ENCODE data around the gene LYST.
A peak's percentile ranks its signal among the peaks of the same experiment; 100 is the strongest.
"Not testable (repeated sequence)": the region's sequence is repeated elsewhere in the genome, so short reads cannot be mapped to it uniquely, and the experiment has no call there.

LYST gene

GRCh38 chr1:235758931-235759330, 107.8 kb downstream of the LYST start:
- no peak overlapping the region for H3K4me3 ChIP-seq (ENCODE audit: control insufficient read depth, low read depth, low read length)
- DNase-seq (ENCODE audit: low read depth), result peak; percentile 18
- no peak for TF ChIP-seq CTCF (conservative IDR thresholded peaks at IDR 0.05; ENCODE audit: control insufficient read depth, insufficient read depth, low read depth, low read length)

GRCh38 chr1:235757587-235758096, 109.1 kb downstream of the LYST start:
- H3K4me3 ChIP-seq (ENCODE audit: control insufficient read depth, low read depth, low read length), result no peak overlapping the region
- DNase-seq (ENCODE audit: low read depth), result no peak
- TF ChIP-seq CTCF (conservative IDR thresholded peaks at IDR 0.05; ENCODE audit: control insufficient read depth, insufficient read depth, low read depth, low read length), result no peak

- not testable (repeated sequence) for H3K4me3 ChIP-seq (ENCODE audit: control insufficient read depth, low read depth, low read length); DNase-seq (ENCODE audit: low read depth)
These were observed 112.5 kb downstream of the LYST start for GRCh38 chr1:235754186-235754585.

- no peak for TF ChIP-seq CTCF (conservative IDR thresholded peaks at IDR 0.05; ENCODE audit: control insufficient read depth, insufficient read depth, low read depth, low read length)
- DNase-seq (ENCODE audit: low read depth), result no peak
- no peak overlapping the region for H3K4me3 ChIP-seq (ENCODE audit: control insufficient read depth, low read depth, low read length)
These were observed 116.9 kb downstream of the LYST start for GRCh38 chr1:235749755-235750300.

- no peak for DNase-seq (ENCODE audit: low read depth)
- TF ChIP-seq CTCF (conservative IDR thresholded peaks at IDR 0.05; ENCODE audit: control insufficient read depth, insufficient read depth, low read depth, low read length), result no peak
- H3K4me3 ChIP-seq (ENCODE audit: control insufficient read depth, low read depth, low read length), result no peak overlapping the region
These were observed 118.0 kb downstream of the LYST start for GRCh38 chr1:235748747-235749146.

- no peak for DNase-seq (ENCODE audit: low read depth)
- TF ChIP-seq CTCF (conservative IDR thresholded peaks at IDR 0.05; ENCODE audit: control insufficient read depth, insufficient read depth, low read depth, low read length), result no peak
- H3K4me3 ChIP-seq (ENCODE audit: control insufficient read depth, low read depth, low read length), result no peak overlapping the region
These were observed 120.5 kb downstream of the LYST start for GRCh38 chr1:235746245-235746644.

- DNase-seq (ENCODE audit: low read depth), result no peak
- TF ChIP-seq CTCF (conservative IDR thresholded peaks at IDR 0.05; ENCODE audit: control insufficient read depth, insufficient read depth, low read depth, low read length), result no peak
- H3K4me3 ChIP-seq (ENCODE audit: control insufficient read depth, low read depth, low read length), result no peak overlapping the region
These were observed 121.1 kb downstream of the LYST start for GRCh38 chr1:235745503-235746136.

Data from fibroblast of mammary gland (primary cell).